ENCODE measurements around the gene HMG20A. TPM values are rescaled to one million over a fixed set of nuclear protein-coding genes. Genes with fewer than 3 reads are reported as not detected.

Gene HMG20A
- total RNA-seq, 1 experiment from 2014 or later: 62.2 TPM

Other genes with a start within 250 kb of the HMG20A start
- 49.0 to 51.1 TPM (median 49.7 TPM) in 3 replicates for gene PEAK1, start 784 bp upstream of the HMG20A start, total RNA-seq (2021)
- gene LINGO1, start 212.0 kb downstream of the HMG20A start, total RNA-seq (2021): 51.3 to 60.5 TPM (median 58.9 TPM) in 3 replicates

Measured in WTC11 (cell line).